ENCODE data around the gene THSD7B. TPM values are rescaled to one million over a fixed set of nuclear protein-coding genes. Genes with fewer than 3 reads are reported as not detected.

THSD7B gene
- polyA plus RNA-seq, 1 donor from 2014 or later: 0.46 TPM

DNA sequence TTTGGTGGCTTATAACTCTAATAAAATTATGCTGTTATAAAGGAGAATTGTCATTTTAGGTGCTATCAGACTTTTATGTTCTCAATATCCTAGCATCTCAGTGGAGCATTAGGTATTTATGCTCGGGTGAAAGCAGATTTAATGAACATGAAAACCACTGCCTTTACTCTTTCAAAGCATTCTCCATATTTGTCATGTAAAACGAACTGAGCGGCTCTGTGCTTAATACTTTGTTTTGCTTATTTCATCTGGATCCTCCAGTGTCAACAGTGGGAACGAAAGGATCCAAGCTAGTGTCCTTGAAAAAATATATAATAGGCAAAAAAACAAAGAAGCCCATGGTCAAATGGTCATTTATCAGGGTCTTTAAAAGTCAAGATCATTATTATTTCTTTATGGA is 53.5 kb downstream of the THSD7B start:
- Histone ChIP-seq H3K4me3 (ENCODE audit: low read length) (no peak overlapping the region), H4K20me1 (ENCODE audit: insufficient read depth) (no peaks in the 10 kb centered on the region), H3K9me2 (ENCODE audit: insufficient read depth, low read length) (no peaks in the 10 kb centered on the region), H3K9ac (ENCODE audit: low read length) (no peak overlapping the region), H3K9me3 (ENCODE audit: low read length) (no peaks in the 10 kb centered on the region), H3K27ac (ENCODE audit: low read length) (no peak overlapping the region), H2AFZ (ENCODE audit: low read depth, low read length) (no peak overlapping the region), H3K27me3 (ENCODE audit: insufficient read depth, low read depth, low read length) (no peaks in the 10 kb centered on the region), H3K4me2 (ENCODE audit: low read length) (no peak overlapping the region), H3F3A (ENCODE audit: insufficient read depth, low read length, poor library complexity, severe bottlenecking) (no peaks in the 10 kb centered on the region), H3K36me3 (ENCODE audit: insufficient read depth, low read length) (no peaks in the 10 kb centered on the region), H3K79me2 (replicated peaks; ENCODE audit: insufficient read depth, low read length) (no peaks in the 10 kb centered on the region)
- no peak for TF ChIP-seq EP300 (conservative IDR thresholded peaks at IDR 0.05; ENCODE audit: poor library complexity, severe bottlenecking)
- TF ChIP-seq, protein P1, sequence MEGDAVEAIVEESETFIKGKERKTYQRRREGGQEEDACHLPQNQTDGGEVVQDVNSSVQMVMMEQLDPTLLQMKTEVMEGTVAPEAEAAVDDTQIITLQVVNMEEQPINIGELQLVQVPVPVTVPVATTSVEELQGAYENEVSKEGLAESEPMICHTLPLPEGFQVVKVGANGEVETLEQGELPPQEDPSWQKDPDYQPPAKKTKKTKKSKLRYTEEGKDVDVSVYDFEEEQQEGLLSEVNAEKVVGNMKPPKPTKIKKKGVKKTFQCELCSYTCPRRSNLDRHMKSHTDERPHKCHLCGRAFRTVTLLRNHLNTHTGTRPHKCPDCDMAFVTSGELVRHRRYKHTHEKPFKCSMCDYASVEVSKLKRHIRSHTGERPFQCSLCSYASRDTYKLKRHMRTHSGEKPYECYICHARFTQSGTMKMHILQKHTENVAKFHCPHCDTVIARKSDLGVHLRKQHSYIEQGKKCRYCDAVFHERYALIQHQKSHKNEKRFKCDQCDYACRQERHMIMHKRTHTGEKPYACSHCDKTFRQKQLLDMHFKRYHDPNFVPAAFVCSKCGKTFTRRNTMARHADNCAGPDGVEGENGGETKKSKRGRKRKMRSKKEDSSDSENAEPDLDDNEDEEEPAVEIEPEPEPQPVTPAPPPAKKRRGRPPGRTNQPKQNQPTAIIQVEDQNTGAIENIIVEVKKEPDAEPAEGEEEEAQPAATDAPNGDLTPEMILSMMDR (IDR thresholded peaks at IDR 0.05; ENCODE audit: poor library complexity, severe bottlenecking): no peak
- TF ChIP-seq SMC3 (conservative IDR thresholded peaks at IDR 0.05; ENCODE audit: poor library complexity): no peak
- no peak for TF ChIP-seq POLR2AphosphoS5 (IDR thresholded peaks at IDR 0.05)
- no peak for TF ChIP-seq TAF1 (IDR thresholded peaks at IDR 0.05; ENCODE audit: low read depth)
- TF ChIP-seq RAD21 (conservative IDR thresholded peaks at IDR 0.05): no peak
- no peak for TF ChIP-seq EZH2 (IDR thresholded peaks at IDR 0.05; ENCODE audit: borderline replicate concordance, insufficient read depth, low read length, poor library complexity, severe bottlenecking)
- TF ChIP-seq REST (IDR thresholded peaks at IDR 0.05; ENCODE audit: borderline replicate concordance): no peak
- no peak for TF ChIP-seq MXI1 (conservative IDR thresholded peaks at IDR 0.05; ENCODE audit: poor library complexity, severe bottlenecking)

GRCh38 chr2:136823291-136823690 is 57.9 kb downstream of the THSD7B start:
- Histone ChIP-seq H3K4me2 (ENCODE audit: low read length) (no peak overlapping the region), H3K4me3 (ENCODE audit: low read length) (no peak overlapping the region)

More at GRCh38 chr2:136823291-136823690, 57.9 kb downstream of the THSD7B start:
- Histone ChIP-seq H3F3A (ENCODE audit: insufficient read depth, low read length, poor library complexity, severe bottlenecking) (no peaks in the 10 kb centered on the region), H4K20me1 (ENCODE audit: insufficient read depth) (no peaks in the 10 kb centered on the region), H3K27me3 (ENCODE audit: insufficient read depth, low read depth, low read length) (no peaks in the 10 kb centered on the region), H3K9me2 (ENCODE audit: insufficient read depth, low read length) (no peaks in the 10 kb centered on the region), H3K9ac (ENCODE audit: low read length) (no peak overlapping the region), H3K79me2 (replicated peaks; ENCODE audit: insufficient read depth, low read length) (no peaks in the 10 kb centered on the region), H3K36me3 (ENCODE audit: insufficient read depth, low read length) (no peaks in the 10 kb centered on the region), H3K9me3 (ENCODE audit: low read length) (no peaks in the 10 kb centered on the region), H2AFZ (ENCODE audit: low read depth, low read length) (no peak overlapping the region), H3K27ac (ENCODE audit: low read length) (no peak overlapping the region)
- TF ChIP-seq REST (IDR thresholded peaks at IDR 0.05; ENCODE audit: borderline replicate concordance) (no peak), SMC3 (conservative IDR thresholded peaks at IDR 0.05; ENCODE audit: poor library complexity) (no peak), MXI1 (conservative IDR thresholded peaks at IDR 0.05; ENCODE audit: poor library complexity, severe bottlenecking) (no peak), EZH2 (IDR thresholded peaks at IDR 0.05; ENCODE audit: borderline replicate concordance, insufficient read depth, low read length, poor library complexity, severe bottlenecking) (no peak), RAD21 (conservative IDR thresholded peaks at IDR 0.05) (no peak), TAF1 (IDR thresholded peaks at IDR 0.05; ENCODE audit: low read depth) (no peak), POLR2AphosphoS5 (IDR thresholded peaks at IDR 0.05) (no peak), EP300 (conservative IDR thresholded peaks at IDR 0.05; ENCODE audit: poor library complexity, severe bottlenecking) (no peak)
- TF ChIP-seq, protein P1 (IDR thresholded peaks at IDR 0.05; ENCODE audit: poor library complexity, severe bottlenecking): no peak
